Medulla oblongata (tissue), 1 donor: Measurements from ENCODE around the gene USB1.

Experiments used
- DNase-seq: peaks from one replicate; pipeline ENCODE4 v3.0.0-alpha.2; 2015; ENCODE audit errors: extremely low spot score

The USB1 gene

GRCh38 chr16:58048494-58049231, 47.5 kb downstream of the USB1 start:
- no peak for DNase-seq

- DNase-seq = no peak
Measured at GRCh38 chr16:58049232-58050185, 48.3 kb downstream of the USB1 start.

- no peak for DNase-seq
Measured at GRCh38 chr16:58051296-58051695, 50.1 kb downstream of the USB1 start.

GRCh38 chr16:58051821-58052603, 50.8 kb downstream of the USB1 start:
- no peak for DNase-seq

- no peak for DNase-seq
Measured at GRCh38 chr16:58053682-58054005, 52.4 kb downstream of the USB1 start.

- no peak for DNase-seq
Measured at GRCh38 chr16:58054289-58054688, 53.1 kb downstream of the USB1 start.

- no peak for DNase-seq
Measured at GRCh38 chr16:58056580-58056979, 55.4 kb downstream of the USB1 start.

- peak; percentile 15 for DNase-seq
Measured at GRCh38 chr16:58057121-58057520, 55.9 kb downstream of the USB1 start.

- DNase-seq = no peak
Measured at GRCh38 chr16:58057784-58058183, 56.6 kb downstream of the USB1 start.

- no peak for DNase-seq
Measured at GRCh38 chr16:58062821-58063220, 61.6 kb downstream of the USB1 start.

GRCh38 chr16:58063377-58064076, 62.3 kb downstream of the USB1 start:
- no peak for DNase-seq

GRCh38 chr16:58070585-58070984, 69.4 kb downstream of the USB1 start:
- no peak for DNase-seq
